GM12878 (cell line): ENCODE results near the gene FAM118A. TPM values are rescaled to one million over a fixed set of nuclear protein-coding genes. Genes with fewer than 3 reads are reported as not detected.

Source experiments
- ATAC-seq: fragments of 200-7000 bp; cut with Tn5 transposase; 3 replicates; pipeline ENCODE4 v1.9.1; 2020; ENCODE audit warnings: mild to moderate bottlenecking, moderate library complexity
- BruUV-seq: library from RNA; stranded (reverse); fragments of 400-500 nt; replicated peaks from 2 replicates; lab custom pipeline; 2021; lab: Mats Ljungman, UMichigan
- CTCF ChIA-PET: fragments of 300-600 bp; sonication (Branson Sonifier 250); formaldehyde crosslinking; extraction: SDS; loops from one replicate; lab custom pipeline; 2021; ENCODE audit warnings: inconsistent platforms; lab: Yijun Ruan, JAX
- POLR2A ChIA-PET: fragments of 350-600 bp; formaldehyde crosslinking; extraction: SDS; loops from one replicate; lab custom pipeline; 2021; ENCODE audit warnings: inconsistent platforms; lab: Charles Lee
- RAD21 ChIA-PET: fragments of 300-600 bp; sonication (Branson Sonifier 250); formaldehyde crosslinking; loops from one replicate; lab custom pipeline; 2023; ENCODE audit warnings: antibody characterized with exemption; ENCODE audit not compliant: unreplicated experiment; lab: Charles Lee
- SMC1A ChIA-PET: fragments of 300-600 bp; sonication (Branson Sonifier 250); formaldehyde crosslinking; loops from one replicate; lab custom pipeline; 2023; ENCODE audit not compliant: unreplicated experiment, uncharacterized antibody; lab: Charles Lee
- DNase-seq: peaks from one replicate; pipeline ENCODE4 v3.0.0-alpha.2; 2011; ENCODE audit warnings: low read depth, low spot score
- FAIRE-seq: peaks from 3 replicates; lab custom pipeline; 2011; peaks lifted over from hg19 to GRCh38; lab: Jason Lieb, UNC
- H2AFZ ChIP-seq: 2 replicates; pipeline ENCODE4 v1.6.0; 2011; ENCODE audit warnings: low read depth, low read length, control low read depth; ENCODE audit not compliant: control insufficient read depth
- H3K27ac ChIP-seq: 2 replicates; pipeline ENCODE4 v1.5.1; 2011; ENCODE audit warnings: control low read depth; ENCODE audit not compliant: control insufficient read depth, insufficient read depth
- H3K27me3 ChIP-seq, 2 experiments: replicated peaks in 1 of 2; 2 replicates each; pipeline versions ENCODE4 v1.6.0 to v1.6.1; 2011; ENCODE audit warnings: low read length in 1 of 2; ENCODE audit not compliant: control insufficient read depth in 2 of 2, insufficient read depth in 2 of 2
- H3K36me3 ChIP-seq, 2 experiments: 2 replicates each; pipeline ENCODE4 v1.5.1; 2011; ENCODE audit warnings: low read length in 1 of 2; ENCODE audit not compliant: control insufficient read depth in 2 of 2, insufficient read depth in 2 of 2
- H3K4me1 ChIP-seq: 2 replicates; pipeline ENCODE4 v1.6.1; 2011; ENCODE audit warnings: mild to moderate bottlenecking, low read length, moderate library complexity, mixed read lengths; ENCODE audit not compliant: control insufficient read depth, insufficient read depth
- H3K4me2 ChIP-seq: 2 replicates; pipeline ENCODE4 v1.6.0; 2011; ENCODE audit warnings: control low read depth; ENCODE audit not compliant: control insufficient read depth, insufficient read depth
- H3K4me3 ChIP-seq: fragments of 200-600 bp; sonication (generic); 2 replicates; pipeline ENCODE4 v1.5.1; 2016
- H3K79me2 ChIP-seq: 2 replicates; pipeline ENCODE4 v1.6.0; 2011; ENCODE audit warnings: low read length; ENCODE audit not compliant: control insufficient read depth, insufficient read depth
- H3K9ac ChIP-seq: 2 replicates; pipeline ENCODE4 v1.8.0; 2011; ENCODE audit warnings: low read length, control low read depth, mixed read lengths; ENCODE audit not compliant: control insufficient read depth, insufficient read depth
- H3K9me3 ChIP-seq: replicated peaks from 3 replicates; pipeline ENCODE4 v1.5.1; 2011; ENCODE audit warnings: mild to moderate bottlenecking, low read length; ENCODE audit not compliant: control insufficient read depth, insufficient read depth
- H4K20me1 ChIP-seq: 2 replicates; pipeline ENCODE4 v1.6.0; 2011; ENCODE audit not compliant: control insufficient read depth, insufficient read depth
- NKRF ChIP-seq: fragments of 450-650 bp; conservative IDR thresholded peaks from 2 replicates; pipeline ENCODE4 v1.6.1; 2017; ENCODE audit warnings: mild to moderate bottlenecking, moderate library complexity
- POLR2A ChIP-seq: IDR thresholded peaks from 2 replicates; pipeline ENCODE4 v1.6.1; 2011; ENCODE audit warnings: low read depth, mild to moderate bottlenecking, low read length
- RBBP5 ChIP-seq: fragments of 200-600 bp; sonication (generic); conservative IDR thresholded peaks from 2 replicates; pipeline ENCODE4 v1.6.1; 2016
- RCOR1 ChIP-seq: conservative IDR thresholded peaks from 2 replicates; pipeline ENCODE4 v1.6.1; 2012; ENCODE audit warnings: low read depth, low read length, improper control_type of control experiment
- RELB ChIP-seq: fragments of 450-650 bp; IDR thresholded peaks from 2 replicates; pipeline ENCODE4 v1.6.1; 2017; ENCODE audit warnings: low read depth, mild to moderate bottlenecking, moderate library complexity
- SIX5 ChIP-seq: IDR thresholded peaks from 2 replicates; pipeline ENCODE4 v1.6.1; 2011; ENCODE audit warnings: mild to moderate bottlenecking, low read depth, low read length, moderate library complexity; ENCODE audit not compliant: severe bottlenecking
- STAT3 ChIP-seq: IDR thresholded peaks from 2 replicates; pipeline ENCODE4 v1.6.1; 2011; ENCODE audit warnings: low read depth, low read length, improper control_type of control experiment
- ZBTB40 ChIP-seq: fragments of 450-650 bp; IDR thresholded peaks from 2 replicates; pipeline ENCODE4 v1.6.1; 2016; ENCODE audit warnings: mild to moderate bottlenecking, moderate library complexity, borderline replicate concordance
- ZNF217 ChIP-seq: fragments of 450-650 bp; IDR thresholded peaks from 2 replicates; pipeline ENCODE4 v1.6.1; 2017; ENCODE audit warnings: antibody characterized with exemption, mild to moderate bottlenecking
- ZNF592 ChIP-seq: fragments of 450-650 bp; IDR thresholded peaks from 2 replicates; pipeline ENCODE4 v1.6.1; 2017; ENCODE audit warnings: mild to moderate bottlenecking, moderate library complexity
- WGBS: methylation state at CpG from one replicate; pipeline ENCODE4 v1.1.6; 2016; ENCODE audit warnings: low lambda C conversion rate; ENCODE audit not compliant: insufficient replicate concordance, insufficient coverage; ENCODE audit errors: missing lambda C conversion rate; 5-methylcytosine and 5-hydroxymethylcytosine counted together
- in situ Hi-C: fragments of 300-500 bp; cut with MboI; formaldehyde crosslinking; loops from 9 replicates; pipeline ENCODE4 v1.14.3; 2018; ENCODE audit warnings: mixed read lengths
- intact Hi-C: fragments of 100-400 bp; cut with micrococcal nuclease; formaldehyde crosslinking; loops from one replicate; pipeline ENCODE4 v1.14.2; 2022; ENCODE audit not compliant: unreplicated experiment
- polyA plus RNA-seq, 11 experiments: library from polyadenylated mRNA; depleted of rRNA in 4 of 11; unstranded in 6 of 11; stranded (reverse) in 5 of 11; fragments of >200 nt; fragmentation: Nextera tagmentation in 4 of 11; fragmentation: Illumina TruSeq in 1 of 11; extraction: Ambion mirVana in 4 of 11; extraction: Trizol in 1 of 11; gene quantifications; 1 replicate in 1 of 11; 2 replicates in 10 of 11; pipeline versions ENCODE4 v1.2.1 to v1.2.3, GENCODE V29; 2011 to 2016; ENCODE audit warnings: inconsistent platforms in 2 of 11, missing spikeins in 2 of 11, low read depth in 1 of 11
- total RNA-seq, 4 experiments: library from RNA; depleted of rRNA in 3 of 4; stranded (reverse); fragments of >200 nt in 3 of 4; fragmentation: Illumina TruSeq in 1 of 4; extraction: Trizol in 1 of 4; gene quantifications; 2 replicates each; pipeline versions ENCODE4 v1.2.1 to v1.2.3, GENCODE V29; 2013 to 2021

The FAM118A gene
- total and polyA plus RNA-seq, 10 of the 15 experiments (the other 5 are each of a cell fraction or from before 2014, with no cell fraction given) = 17.4 to 332 (median 56.6) TPM

GRCh38 chr22:45319324-45319685 lies 9.6 kb downstream of the FAM118A start:
- 70% methylated on average over 5 of the region's 5 CpGs for WGBS
- intact Hi-C loops = loop anchor here (5.0 kb wide), 1 partner anchor 37 kb away; the partner anchor contains the start of gene UPK3A
- TF ChIP-seq ZNF217 (no peak), NKRF (no peak), RBBP5 (no peak), ZNF592 (no peak), RCOR1 (no peak), ZBTB40 (0 out of 2 replicates have a peak, but pooled peaks have one; percentile 10), POLR2A (no peak), STAT3 (no peak), SIX5 (no peak), RELB (no peak)

More at GRCh38 chr22:45319324-45319685, 9.6 kb downstream of the FAM118A start:
- ChIA-PET POLR2A (interaction anchor here (0.6 to 1.1 kb wide), 2 partner anchors 10 to 40 kb away, joined by 4 read pairs; no protein-coding TSS in a partner anchor), RAD21 (interaction anchor here (1.6 kb wide), 1 partner anchor 8 kb away, joined by 6 read pairs; no protein-coding TSS in a partner anchor), SMC1A (interaction anchor here (0.9 to 1.8 kb wide), 2 partner anchors 8 to 11 kb away, joined by 3 to 5 read pairs; no protein-coding TSS in a partner anchor), CTCF (interaction anchor here (1.0 kb wide), 1 partner anchor 11 kb away, joined by 3 read pairs; no protein-coding TSS in a partner anchor)
- Histone ChIP-seq H3K4me1 (peaks cover 20% of the 10 kb centered on the region), H3K79me2 (peaks cover 14% of the 10 kb centered on the region), H3K4me3 (no peak overlapping the region), H3K9ac (no peak overlapping the region), H3K27ac (peak overlapping the region; percentile 87), H3K27me3 (no peaks in the 10 kb centered on the region), H3K9me3 (no peaks in the 10 kb centered on the region), H2AFZ (no peak overlapping the region), H3K4me2 (peak overlapping the region; percentile 60; the same call in 1 of the 2 replicates), H4K20me1 (peaks cover 2% of the 10 kb centered on the region; the same call in 1 of the 2 replicates), H3K36me3 (peaks cover 7 to 11% of the 10 kb centered on the region in 2 experiments; a peak in 3 of 4 replicates)
- FAIRE-seq (no peak), ATAC-seq (peak; percentile 28), DNase-seq (no peak)
- no TSS peak for BruUV-seq
- in situ Hi-C loops = no loop called here
